ENCODE results near the gene EVI5L. TPM values are rescaled to one million over a fixed set of nuclear protein-coding genes. Genes with fewer than 3 reads are reported as not detected.
A peak's percentile ranks its signal among the peaks of the same experiment; 100 is the strongest.

EVI5L gene
- total and polyA plus RNA-seq, 2 of the 8 experiments (the other 6 are each of a cell fraction or from before 2014, with no cell fraction given), result 7.2 to 11.0 TPM

DNA sequence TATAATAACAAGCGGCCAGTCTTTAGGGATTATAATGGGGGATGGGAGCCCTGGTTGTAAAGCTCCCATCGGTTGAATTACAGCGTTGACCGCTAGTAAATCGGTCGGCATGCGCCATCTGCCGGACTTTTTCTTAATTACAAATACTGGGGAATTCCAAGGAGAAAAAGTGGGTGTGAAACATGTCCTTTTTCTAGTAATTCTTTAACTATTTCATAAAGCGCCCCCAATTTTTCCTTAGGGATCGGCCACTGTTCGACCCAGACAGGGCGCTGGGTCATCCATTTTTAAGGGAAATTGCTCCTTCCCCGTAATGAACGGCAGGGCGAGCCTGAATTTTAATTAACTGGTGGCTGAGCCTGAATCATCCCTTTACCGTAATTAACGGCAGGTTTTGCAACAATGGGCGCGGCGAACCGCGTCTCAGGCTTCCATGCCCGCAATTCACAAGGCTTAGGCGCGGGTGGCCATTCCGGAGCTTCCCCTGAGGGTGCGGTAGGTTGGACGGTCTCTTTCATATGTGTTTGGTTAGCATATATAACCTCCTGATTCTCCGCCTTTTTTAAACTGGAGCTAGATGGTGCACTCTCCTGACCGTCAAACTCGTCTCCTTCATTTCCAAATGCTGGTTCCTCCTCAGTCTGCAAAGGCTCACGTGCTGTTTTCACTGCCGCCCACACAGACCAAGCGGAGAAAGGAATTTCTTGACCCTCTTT lies 30.2 kb upstream of the EVI5L start:
- no peaks in the 10 kb centered on the region for H3K36me3 ChIP-seq (ENCODE audit: control insufficient read depth in 2 of 4, insufficient read depth in 4 of 4, low read length in 3 of 4)
- peaks cover 0 to 3% (median 1%) of the 10 kb centered on the region in 4 experiments; a peak in 2 of 7 replicates for H3K4me1 ChIP-seq (replicated peaks in 1 of 4; ENCODE audit: control insufficient read depth in 3 of 4, insufficient read depth in 4 of 4, low read length in 3 of 4)
- H3K4me3 ChIP-seq (ENCODE audit: extremely low read depth in 1 of 4, insufficient read depth in 2 of 4, low read depth in 3 of 4, low read length in 4 of 4), result peak overlapping the region; percentile 23 to 55 (median 32); a peak in 7 of 8 replicates
- no peak overlapping the region for H4K91ac ChIP-seq (replicated peaks; ENCODE audit: insufficient read length, low read length)
- no peak overlapping the region for H3K27ac ChIP-seq (ENCODE audit: low read depth, low read length)
- no peak overlapping the region for H3K4ac ChIP-seq (replicated peaks; ENCODE audit: insufficient read length, low read depth, low read length)
- H3K56ac ChIP-seq (replicated peaks; ENCODE audit: insufficient read length, low read depth, low read length), result peak overlapping the region; percentile 52
- H2BK120ac ChIP-seq (replicated peaks; ENCODE audit: low read depth, low read length), result no peak overlapping the region
- H3K23ac ChIP-seq (ENCODE audit: insufficient read length), result no peak overlapping the region
- no peak overlapping the region for H2BK15ac ChIP-seq (ENCODE audit: low read length)
- ChIA-PET POLR2A (ENCODE audit: partially characterized antibody) (interaction anchor here (0.7 to 3.2 kb wide), 12 partner anchors 9 to 265 kb away, joined by 3 to 13 read pairs (median 3); partner anchors contain the start of gene TRAPPC5), CTCF (ENCODE audit: partially characterized antibody) (interaction anchor here (0.5 to 5.2 kb wide), 49 partner anchors 9 to 444 kb away, joined by 3 to 36 read pairs (median 4); partner anchors contain the start of genes CD209, EVI5L, PCP2 and PET100)
- no peak overlapping the region for H2AK5ac ChIP-seq (ENCODE audit: low read depth, low read length)
- DNase-seq (ENCODE audit: low read depth in 1 of 2, low spot score in 2 of 2), result peak; percentile 41 to 88
- peaks cover 3% of the 10 kb centered on the region; the same call in 1 of the 2 replicates for H3K23me2 ChIP-seq (ENCODE audit: low read depth, low read length)
- peak overlapping the region; percentile 86; the same call in 1 of the 2 replicates for H2AFZ ChIP-seq (ENCODE audit: low read length)
- 5% methylated on average over 33 of the region's 34 CpGs; no CpG with 5 or more reads in 1 of the 2 experiments for WGBS, 2 experiments (ENCODE audit: extremely low coverage in 1 of 2, insufficient coverage in 1 of 2, insufficient read length in 1 of 2, insufficient replicate concordance in 2 of 2, low coverage in 1 of 2, low lambda C conversion rate in 2 of 2, missing lambda C conversion rate in 1 of 2)
- H3K79me1 ChIP-seq (ENCODE audit: low read depth, low read length), result no peaks in the 10 kb centered on the region
- H2BK20ac ChIP-seq (ENCODE audit: low read length), result no peak overlapping the region
- no peak for FAIRE-seq
- peak overlapping the region; percentile 53 to 67; a peak in 3 of 4 replicates for H3K4me2 ChIP-seq (ENCODE audit: insufficient read depth in 1 of 2, low read depth in 2 of 2, low read length in 2 of 2)
- H3K79me2 ChIP-seq (ENCODE audit: control insufficient read depth in 1 of 2, insufficient read depth in 2 of 2, low read length in 2 of 2), result no peaks in the 10 kb centered on the region
- H3K27me3 ChIP-seq (replicated peaks in 1 of 4; ENCODE audit: control insufficient read depth in 3 of 4, extremely low read depth in 1 of 4, insufficient read depth in 3 of 4, low read length in 3 of 4), result peaks cover 0 to 2% (median 0%) of the 10 kb centered on the region in 4 experiments; a peak in 1 of 7 replicates
- no peaks in the 10 kb centered on the region for H4K20me1 ChIP-seq (replicated peaks in 1 of 2; ENCODE audit: control insufficient read depth in 1 of 2, insufficient read depth in 2 of 2, low read length in 2 of 2)
- no peak overlapping the region for H2BK5ac ChIP-seq (ENCODE audit: low read depth, low read length)
- no peak overlapping the region; the same call in 1 of the 2 replicates for H4K8ac ChIP-seq (ENCODE audit: extremely low read depth, insufficient read depth, low read length)
- peaks cover 16 to 19% of the 10 kb centered on the region in 2 experiments for H3K9me3 ChIP-seq (ENCODE audit: insufficient read depth in 2 of 2, low read depth in 1 of 2, low read length in 1 of 2)
- H3K18ac ChIP-seq (ENCODE audit: extremely low read depth, low read length), result peak overlapping the region; percentile 62
- H2BK12ac ChIP-seq (ENCODE audit: low read depth, low read length), result peak overlapping the region; percentile 71; the same call in 1 of the 2 replicates
- no peak overlapping the region for H4K5ac ChIP-seq (ENCODE audit: insufficient read length, low read depth, low read length)
- no peak overlapping the region; a peak in 2 of 7 replicates for H3K9ac ChIP-seq (replicated peaks in 1 of 4; ENCODE audit: extremely low read depth in 1 of 4, low read depth in 3 of 4, low read length in 3 of 4)
- no peak overlapping the region for H3K14ac ChIP-seq (ENCODE audit: insufficient read length)
- peak; percentile 35; the same call in 1 of the 2 replicates for TF ChIP-seq CEBPB (IDR thresholded peaks at IDR 0.05; ENCODE audit: low read depth, low read length)
- TF ChIP-seq SP1 (IDR thresholded peaks at IDR 0.05; ENCODE audit: low read depth, low read length), result 0 out of 2 replicates have a peak, but pooled peaks have one; percentile 25
- peak; percentile 14; the same call in 1 of the 2 replicates for TF ChIP-seq CHD2 (IDR thresholded peaks at IDR 0.05; ENCODE audit: low read length)
- TF ChIP-seq, protein P1, sequence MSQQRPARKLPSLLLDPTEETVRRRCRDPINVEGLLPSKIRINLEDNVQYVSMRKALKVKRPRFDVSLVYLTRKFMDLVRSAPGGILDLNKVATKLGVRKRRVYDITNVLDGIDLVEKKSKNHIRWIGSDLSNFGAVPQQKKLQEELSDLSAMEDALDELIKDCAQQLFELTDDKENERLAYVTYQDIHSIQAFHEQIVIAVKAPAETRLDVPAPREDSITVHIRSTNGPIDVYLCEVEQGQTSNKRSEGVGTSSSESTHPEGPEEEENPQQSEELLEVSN (IDR thresholded peaks at IDR 0.05), result peak; percentile 86
- TF ChIP-seq RAD21 (IDR thresholded peaks at IDR 0.05 in 1 of 2, conservative IDR thresholded peaks at IDR 0.05 in 1 of 2; ENCODE audit: low read depth in 2 of 2, low read length in 2 of 2), result peak; percentile 76 to 79
